Measurements from ENCODE around the gene RIN3. TPM values are rescaled to one million over a fixed set of nuclear protein-coding genes. Genes with fewer than 3 reads are reported as not detected.

The RIN3 gene
- polyA plus RNA-seq, 4 donors, result 1.8 to 18.9 (median 12.1) TPM

DNA sequence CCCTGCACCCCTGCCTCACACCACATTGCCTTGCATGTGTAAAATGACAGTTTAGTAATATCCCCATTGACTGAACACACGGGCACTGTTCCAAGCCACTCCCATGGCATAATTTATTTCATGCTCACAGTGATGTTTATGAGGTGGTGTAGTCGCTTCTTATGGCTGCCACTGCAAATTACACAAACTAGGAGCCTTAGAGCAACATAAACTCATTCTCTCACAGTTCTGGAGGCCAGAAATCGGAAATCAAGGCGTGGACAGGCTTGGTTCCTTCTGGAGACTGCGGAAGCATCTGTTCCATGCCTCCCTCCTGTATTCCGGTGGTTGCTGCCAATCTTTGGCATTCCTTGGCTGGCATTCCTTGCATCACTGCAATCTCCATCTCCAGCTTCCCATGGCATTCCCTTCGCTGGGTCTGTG lies 97.3 kb downstream of the RIN3 start:
- FAIRE-seq, result no peak
- Histone ChIP-seq H3K36me3 (ENCODE audit: control insufficient read depth in 3 of 3, insufficient read depth in 2 of 3, low read depth in 1 of 3, low read length in 3 of 3) (peaks cover 0 to 29% (median 0%) of the 10 kb centered on the region in 3 donors), H3K27ac (ENCODE audit: low read depth in 1 of 3, low read length in 2 of 3) (no peak overlapping the region), H3K4me3 (ENCODE audit: low read depth in 1 of 3, low read length in 3 of 3) (no peak overlapping the region), H3K27me3 (ENCODE audit: control insufficient read depth in 3 of 3, insufficient read depth in 3 of 3, low read length in 3 of 3) (no peaks in the 10 kb centered on the region), H3K9me3 (ENCODE audit: control insufficient read depth in 2 of 2, insufficient read depth in 1 of 2, low read depth in 1 of 2, low read length in 1 of 2) (peaks cover 0 to 4% of the 10 kb centered on the region in 2 donors), H3K4me1 (ENCODE audit: control insufficient read depth in 3 of 3, insufficient read depth in 2 of 3, low read depth in 1 of 3, low read length in 2 of 3) (peaks cover 0 to 14% (median 0%) of the 10 kb centered on the region in 3 donors)
- DNase-seq, result peak in 1 of 2 donors; percentile 74
- 34 to 66% (median 63%) methylated on average over 7 of the region's 7 CpGs for WGBS, 3 donors

DNA sequence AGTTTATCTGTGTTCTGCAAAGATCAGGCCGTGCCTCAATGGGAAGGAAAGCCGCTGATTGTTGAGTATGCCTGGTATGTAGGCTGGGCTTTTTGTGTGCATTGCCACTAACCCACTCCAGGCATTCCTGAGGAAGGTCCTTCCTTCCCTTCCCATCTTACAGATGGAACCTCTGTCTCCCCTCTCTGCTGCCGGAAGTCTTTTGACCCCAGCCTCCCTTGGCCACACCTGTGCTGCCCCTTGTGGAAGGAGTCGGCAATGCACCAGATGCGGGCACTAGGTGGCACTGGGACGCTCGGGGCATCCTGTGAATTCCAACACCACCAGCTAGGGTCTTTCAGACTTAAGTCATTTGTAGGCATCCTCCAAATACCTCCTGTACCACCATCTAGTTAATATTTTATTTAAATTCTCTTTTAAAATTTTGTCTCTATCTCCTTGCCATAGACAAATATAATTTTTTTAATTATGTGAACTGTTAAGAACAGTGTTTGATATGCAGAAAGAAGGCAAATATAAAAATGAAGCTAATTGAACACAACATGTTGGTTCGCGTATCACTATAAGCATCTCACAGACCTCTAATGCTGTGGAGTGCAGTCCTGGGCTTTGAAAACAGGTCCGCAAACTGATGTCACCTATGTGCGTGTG lies 99.6 kb downstream of the RIN3 start:
- FAIRE-seq, result no peak
- Histone ChIP-seq H3K9me3 (ENCODE audit: control insufficient read depth in 2 of 2, insufficient read depth in 1 of 2, low read depth in 1 of 2, low read length in 1 of 2) (peaks cover 0 to 4% of the 10 kb centered on the region in 2 donors), H3K4me3 (ENCODE audit: low read depth in 1 of 3, low read length in 3 of 3) (no peak overlapping the region), H3K27me3 (ENCODE audit: control insufficient read depth in 3 of 3, insufficient read depth in 3 of 3, low read length in 3 of 3) (no peaks in the 10 kb centered on the region), H3K27ac (ENCODE audit: low read depth in 1 of 3, low read length in 2 of 3) (no peak overlapping the region), H3K36me3 (ENCODE audit: control insufficient read depth in 3 of 3, insufficient read depth in 2 of 3, low read depth in 1 of 3, low read length in 3 of 3) (peaks cover 0 to 31% (median 0%) of the 10 kb centered on the region in 3 donors), H3K4me1 (ENCODE audit: control insufficient read depth in 3 of 3, insufficient read depth in 2 of 3, low read depth in 1 of 3, low read length in 2 of 3) (peaks cover 0 to 8% (median 0%) of the 10 kb centered on the region in 3 donors)
- 69 to 78% (median 77%) methylated on average over 11 of the region's 11 CpGs for WGBS, 3 donors
- DNase-seq, result peak; percentile 26 to 47

DNA sequence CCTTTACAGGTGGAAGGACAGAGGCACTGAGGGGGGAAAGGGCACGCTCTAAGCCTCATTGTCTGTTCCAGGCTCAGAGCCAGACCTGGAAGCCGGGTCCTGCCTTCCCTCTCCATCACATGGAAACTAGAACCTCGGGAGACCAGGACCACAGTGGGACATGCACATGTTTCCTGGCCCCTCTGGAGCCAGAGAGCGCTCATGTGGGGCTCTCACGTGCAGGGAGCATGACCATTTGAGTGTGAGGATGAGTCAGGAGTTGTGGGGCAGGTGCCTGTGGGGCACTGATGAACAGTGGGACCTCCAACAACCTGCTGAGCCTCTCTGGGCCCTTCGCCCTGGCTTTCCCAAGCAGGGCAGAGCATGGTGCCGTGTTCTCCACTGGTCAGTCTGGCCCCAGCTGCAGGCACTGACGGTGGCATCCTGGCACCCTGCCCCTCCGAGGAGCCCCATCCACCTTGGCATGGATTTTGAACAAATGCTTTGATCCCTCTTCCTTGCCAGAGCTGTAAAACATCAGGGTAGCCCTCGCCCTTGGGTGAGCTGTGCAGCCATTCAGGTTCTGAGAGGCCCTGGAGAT lies 100.2 kb downstream of the RIN3 start:
- DNase-seq (no peak), FAIRE-seq (no peak)
- Histone ChIP-seq H3K27me3 (ENCODE audit: control insufficient read depth in 3 of 3, insufficient read depth in 3 of 3, low read length in 3 of 3) (no peaks in the 10 kb centered on the region), H3K36me3 (ENCODE audit: control insufficient read depth in 3 of 3, insufficient read depth in 2 of 3, low read depth in 1 of 3, low read length in 3 of 3) (peaks cover 0 to 31% (median 0%) of the 10 kb centered on the region in 3 donors), H3K9me3 (ENCODE audit: control insufficient read depth in 2 of 2, insufficient read depth in 1 of 2, low read depth in 1 of 2, low read length in 1 of 2) (peaks cover 0 to 4% of the 10 kb centered on the region in 2 donors), H3K27ac (ENCODE audit: low read depth in 1 of 3, low read length in 2 of 3) (no peak overlapping the region), H3K4me3 (ENCODE audit: low read depth in 1 of 3, low read length in 3 of 3) (no peak overlapping the region), H3K4me1 (ENCODE audit: control insufficient read depth in 3 of 3, insufficient read depth in 2 of 3, low read depth in 1 of 3, low read length in 2 of 3) (peaks cover 0 to 8% (median 0%) of the 10 kb centered on the region in 3 donors)
- WGBS, 3 donors, result 72 to 85% (median 81%) methylated on average over 9 to 10 of the region's 10 CpGs

DNA sequence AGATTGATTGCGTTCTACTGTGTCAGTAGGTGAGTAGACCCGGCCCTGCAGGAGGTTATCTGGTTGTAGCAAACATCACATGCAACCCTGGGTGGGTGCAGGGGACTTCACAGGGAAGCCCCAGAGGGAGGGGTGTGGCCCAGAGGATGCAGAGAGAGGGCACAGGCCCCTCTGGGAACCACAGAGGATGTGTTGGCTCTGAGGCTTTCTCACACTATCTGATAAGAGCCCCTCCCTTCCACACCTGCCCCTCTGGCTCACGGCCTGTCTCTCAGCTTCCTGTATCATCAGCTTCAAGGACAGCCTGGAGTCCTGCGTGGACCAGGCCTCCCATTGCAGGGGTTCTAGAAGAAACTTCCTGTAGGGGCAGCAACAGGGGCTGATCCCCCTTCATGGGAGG lies 101.9 kb downstream of the RIN3 start:
- peaks cover 0 to 26% (median 0%) of the 10 kb centered on the region in 3 donors for H3K36me3 ChIP-seq (ENCODE audit: control insufficient read depth in 3 of 3, insufficient read depth in 2 of 3, low read depth in 1 of 3, low read length in 3 of 3)
- FAIRE-seq (no peak), DNase-seq (peak in 1 of 2 donors; percentile 25)
- H3K27me3 ChIP-seq (ENCODE audit: control insufficient read depth in 3 of 3, insufficient read depth in 3 of 3, low read length in 3 of 3), result no peaks in the 10 kb centered on the region
- H3K27ac ChIP-seq (ENCODE audit: low read depth in 1 of 3, low read length in 2 of 3), result peak overlapping the region in 1 of 3 donors; percentile 7
- peaks cover 0 to 4% of the 10 kb centered on the region in 2 donors for H3K9me3 ChIP-seq (ENCODE audit: control insufficient read depth in 2 of 2, insufficient read depth in 1 of 2, low read depth in 1 of 2, low read length in 1 of 2)
- peaks cover 0 to 5% (median 0%) of the 10 kb centered on the region in 3 donors for H3K4me1 ChIP-seq (ENCODE audit: control insufficient read depth in 3 of 3, insufficient read depth in 2 of 3, low read depth in 1 of 3, low read length in 2 of 3)
- no peak overlapping the region for H3K4me3 ChIP-seq (ENCODE audit: low read depth in 1 of 3, low read length in 3 of 3)
- 30 to 48% (median 34%) methylated on average over 4 of the region's 4 CpGs for WGBS, 3 donors

DNA sequence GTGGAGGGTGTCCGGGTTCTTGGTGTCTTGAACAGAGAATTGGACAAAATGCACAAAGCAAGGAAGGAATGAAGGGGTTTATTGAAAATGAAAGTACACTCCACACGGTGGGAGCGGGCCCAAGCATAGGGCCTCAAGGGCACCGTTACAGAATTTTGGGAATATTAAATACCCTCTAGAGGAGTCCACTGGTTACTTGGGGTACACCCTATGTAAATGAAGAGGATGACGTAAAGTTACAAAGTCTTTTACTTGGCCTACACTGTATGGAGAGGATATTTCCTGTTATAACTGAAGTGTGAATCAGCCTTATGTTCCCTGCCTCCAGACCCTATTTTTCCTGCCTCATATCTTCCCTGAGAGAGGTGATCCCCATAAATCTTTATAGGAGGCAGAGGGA lies 102.6 kb downstream of the RIN3 start:
- Histone ChIP-seq H3K4me1 (ENCODE audit: control insufficient read depth in 3 of 3, insufficient read depth in 2 of 3, low read depth in 1 of 3, low read length in 2 of 3) (peaks cover 0 to 2% (median 0%) of the 10 kb centered on the region in 3 donors), H3K27me3 (ENCODE audit: control insufficient read depth in 3 of 3, insufficient read depth in 3 of 3, low read length in 3 of 3) (no peaks in the 10 kb centered on the region), H3K9me3 (ENCODE audit: control insufficient read depth in 2 of 2, insufficient read depth in 1 of 2, low read depth in 1 of 2, low read length in 1 of 2) (peaks cover 0 to 4% of the 10 kb centered on the region in 2 donors), H3K4me3 (ENCODE audit: low read depth in 1 of 3, low read length in 3 of 3) (no peak overlapping the region), H3K36me3 (ENCODE audit: control insufficient read depth in 3 of 3, insufficient read depth in 2 of 3, low read depth in 1 of 3, low read length in 3 of 3) (peaks cover 0 to 23% (median 0%) of the 10 kb centered on the region in 3 donors), H3K27ac (ENCODE audit: low read depth in 1 of 3, low read length in 2 of 3) (peak overlapping the region in 1 of 3 donors; percentile 7)
- DNase-seq, result no peak
- no peak for FAIRE-seq
- 85 to 93% (median 91%) methylated on average over 5 of the region's 5 CpGs for WGBS, 3 donors

DNA sequence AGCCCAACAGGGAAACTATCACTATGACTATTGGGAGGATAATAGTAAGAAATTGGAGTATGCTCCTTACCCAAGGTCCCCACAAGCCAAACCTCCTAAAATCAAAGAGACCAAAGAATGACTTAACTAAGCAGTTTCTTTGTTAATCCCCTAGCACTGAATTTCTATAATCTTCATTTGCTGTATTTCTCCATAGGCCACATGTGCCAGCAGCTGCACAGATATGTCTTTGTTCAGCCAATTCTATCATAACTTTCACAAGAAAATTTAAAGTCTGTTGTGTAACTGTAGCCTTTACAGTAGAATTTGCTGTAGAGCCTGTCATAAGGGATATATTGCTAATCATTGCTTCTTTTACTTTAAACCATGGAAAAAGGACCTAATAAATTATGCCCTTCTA lies 104.0 kb downstream of the RIN3 start:
- H3K36me3 ChIP-seq (ENCODE audit: control insufficient read depth in 3 of 3, insufficient read depth in 2 of 3, low read depth in 1 of 3, low read length in 3 of 3), result peaks cover 0 to 14% (median 0%) of the 10 kb centered on the region in 3 donors
- peaks cover 1 to 14% of the 10 kb centered on the region in 2 donors for H3K9me3 ChIP-seq (ENCODE audit: control insufficient read depth in 2 of 2, insufficient read depth in 1 of 2, low read depth in 1 of 2, low read length in 1 of 2)
- H3K4me1 ChIP-seq (ENCODE audit: control insufficient read depth in 3 of 3, insufficient read depth in 2 of 3, low read depth in 1 of 3, low read length in 2 of 3), result peaks cover 0 to 2% (median 0%) of the 10 kb centered on the region in 3 donors
- no peak overlapping the region for H3K4me3 ChIP-seq (ENCODE audit: low read depth in 1 of 3, low read length in 3 of 3)
- no peaks in the 10 kb centered on the region for H3K27me3 ChIP-seq (ENCODE audit: control insufficient read depth in 3 of 3, insufficient read depth in 3 of 3, low read length in 3 of 3)
- H3K27ac ChIP-seq (ENCODE audit: low read depth in 1 of 3, low read length in 2 of 3), result no peak overlapping the region
- FAIRE-seq (no peak), DNase-seq (no peak)

DNA sequence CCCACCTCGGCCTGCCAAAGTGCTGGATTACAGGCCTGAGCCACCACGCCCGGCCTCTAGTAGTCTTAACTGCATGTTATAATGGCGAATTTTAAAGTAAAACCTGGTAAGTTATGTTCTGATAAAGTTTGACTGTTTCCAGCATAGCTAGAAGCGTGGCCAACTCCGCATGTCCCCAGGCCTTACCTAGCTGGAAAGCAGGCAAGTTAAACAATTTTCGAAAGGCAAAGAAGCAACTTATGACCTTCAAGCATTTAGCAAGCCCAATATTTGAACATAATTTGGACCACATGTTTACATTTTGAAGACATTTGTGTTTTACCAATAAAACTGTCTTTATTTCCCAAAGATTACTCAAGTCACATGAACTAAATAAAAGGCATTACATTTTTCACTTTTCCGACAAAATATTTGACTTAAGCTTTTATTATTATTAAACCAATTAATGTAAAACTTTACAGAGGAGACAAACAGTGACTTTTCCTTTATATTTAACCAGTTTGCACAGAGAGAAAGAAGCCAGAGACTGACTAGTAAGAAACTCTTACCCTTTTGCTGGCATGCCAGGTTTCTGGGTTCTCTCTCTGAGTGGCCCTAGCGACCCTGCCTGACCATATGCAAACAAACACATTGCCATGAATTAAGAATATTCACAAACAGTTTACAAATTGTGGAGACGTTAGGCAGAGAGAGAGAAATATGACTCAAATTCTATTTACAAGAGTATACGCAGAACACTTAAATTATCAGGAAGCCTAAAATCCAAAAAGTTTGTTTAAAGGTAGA lies 106.3 kb downstream of the RIN3 start:
- Histone ChIP-seq H3K27me3 (ENCODE audit: control insufficient read depth in 3 of 3, insufficient read depth in 3 of 3, low read length in 3 of 3) (no peaks in the 10 kb centered on the region), H3K4me3 (ENCODE audit: low read depth in 1 of 3, low read length in 3 of 3) (no peak overlapping the region), H3K4me1 (ENCODE audit: control insufficient read depth in 3 of 3, insufficient read depth in 2 of 3, low read depth in 1 of 3, low read length in 2 of 3) (peaks cover 0 to 2% (median 0%) of the 10 kb centered on the region in 3 donors), H3K9me3 (ENCODE audit: control insufficient read depth in 2 of 2, insufficient read depth in 1 of 2, low read depth in 1 of 2, low read length in 1 of 2) (peaks cover 1 to 18% of the 10 kb centered on the region in 2 donors), H3K36me3 (ENCODE audit: control insufficient read depth in 3 of 3, insufficient read depth in 2 of 3, low read depth in 1 of 3, low read length in 3 of 3) (peaks cover 0 to 9% (median 0%) of the 10 kb centered on the region in 3 donors), H3K27ac (ENCODE audit: low read depth in 1 of 3, low read length in 2 of 3) (peak overlapping the region in 1 of 3 donors; percentile 38)
- DNase-seq (no peak), FAIRE-seq (no peak)
- 78 to 87% (median 86%) methylated on average over 11 of the region's 11 CpGs for whole genome bisulfite sequencing, 3 donors

DNA sequence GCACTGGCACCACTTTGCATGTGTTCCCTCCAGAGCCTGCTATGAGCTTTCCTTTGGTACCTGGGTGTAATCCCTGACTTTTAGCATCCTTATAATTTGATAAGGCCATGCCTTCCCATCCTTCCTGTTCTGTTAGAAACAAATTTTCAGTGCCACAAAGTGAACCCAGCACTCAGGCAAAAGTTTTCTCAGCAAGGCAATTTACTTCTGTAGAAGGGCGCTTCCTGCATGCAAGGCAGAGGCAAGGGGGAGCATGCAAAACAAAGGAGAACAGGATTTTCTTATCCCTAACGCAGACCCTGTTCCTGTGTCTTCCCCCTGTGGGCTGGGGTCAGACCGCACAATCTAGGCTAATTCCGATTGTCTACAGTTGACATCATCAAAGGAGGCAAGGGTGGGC lies 108.7 kb downstream of the RIN3 start:
- Histone ChIP-seq H3K27me3 (ENCODE audit: control insufficient read depth in 3 of 3, insufficient read depth in 3 of 3, low read length in 3 of 3) (no peaks in the 10 kb centered on the region), H3K9me3 (ENCODE audit: control insufficient read depth in 2 of 2, insufficient read depth in 1 of 2, low read depth in 1 of 2, low read length in 1 of 2) (peaks cover 2 to 28% of the 10 kb centered on the region in 2 donors), H3K4me3 (ENCODE audit: low read depth in 1 of 3, low read length in 3 of 3) (no peak overlapping the region), H3K36me3 (ENCODE audit: control insufficient read depth in 3 of 3, insufficient read depth in 2 of 3, low read depth in 1 of 3, low read length in 3 of 3) (peaks cover 0 to 3% (median 2%) of the 10 kb centered on the region in 3 donors), H3K4me1 (ENCODE audit: control insufficient read depth in 3 of 3, insufficient read depth in 2 of 3, low read depth in 1 of 3, low read length in 2 of 3) (no peaks in the 10 kb centered on the region), H3K27ac (ENCODE audit: low read depth in 1 of 3, low read length in 2 of 3) (no peak overlapping the region)
- WGBS, 3 donors, result 97 to 100% (median 98%) methylated on average over 4 of the region's 4 CpGs
- no peak for FAIRE-seq
- DNase-seq, result no peak
